ENCODE results near the gene TRAF4. TPM values are rescaled to one million over a fixed set of nuclear protein-coding genes. Genes with fewer than 3 reads are reported as not detected.

TRAF4 gene
- total RNA-seq, 1 donor from 2014 or later, result 143 TPM

- H3K9me3 ChIP-seq (ENCODE audit: insufficient read depth, low read depth, low read length), result no peaks in the 10 kb centered on the region
- peak overlapping the region; percentile 85 for H3K9ac ChIP-seq (ENCODE audit: low read length)
- H3K4me1 Mint-ChIP-seq (ENCODE audit: low read depth, unreplicated experiment), result peaks cover 33% of the 10 kb centered on the region
- H4K20me1 ChIP-seq (ENCODE audit: insufficient read depth, low read length), result peaks cover 37% of the 10 kb centered on the region
- H3K4me2 ChIP-seq (ENCODE audit: low read length), result peak overlapping the region; percentile 98
- TF ChIP-seq CTCF (IDR thresholded peaks at IDR 0.05; ENCODE audit: insufficient read depth, low read depth, low read length) (peak; percentile 88), EZH2 (IDR thresholded peaks at IDR 0.05; ENCODE audit: insufficient read depth, low read length) (no peak)
- H3K79me2 ChIP-seq (ENCODE audit: insufficient read depth, low read length), result peaks cover 21% of the 10 kb centered on the region
- peak overlapping the region; percentile 91 for H3K4me3 Mint-ChIP-seq (ENCODE audit: unreplicated experiment)
- no peaks in the 10 kb centered on the region for H3K9me3 Mint-ChIP-seq (ENCODE audit: unreplicated experiment)
- no peaks in the 10 kb centered on the region for H3K27me3 ChIP-seq (ENCODE audit: insufficient read depth, low read length)
- H2AFZ ChIP-seq (ENCODE audit: low read depth, low read length), result peak overlapping the region; percentile 73
- peaks cover 4% of the 10 kb centered on the region for H3K36me3 Mint-ChIP-seq (ENCODE audit: low read depth, unreplicated experiment)
- FAIRE-seq (no peak), DNase-seq (ENCODE audit: low read depth) (peak; percentile 83)
- H3K4me1 ChIP-seq (ENCODE audit: insufficient read depth, low read length), result peaks cover 42% of the 10 kb centered on the region
- H3K4me3 ChIP-seq (ENCODE audit: insufficient read depth, low read depth, low read length), result peak overlapping the region; percentile 67
- H3K27me3 Mint-ChIP-seq (ENCODE audit: low read depth, unreplicated experiment), result no peaks in the 10 kb centered on the region
- peaks cover 27% of the 10 kb centered on the region for H3K36me3 ChIP-seq (ENCODE audit: insufficient read depth, low read length)
- H3K27ac ChIP-seq (ENCODE audit: low read depth, low read length), result peak overlapping the region; percentile 52
- peak overlapping the region; percentile 94 for H3K27ac Mint-ChIP-seq (ENCODE audit: unreplicated experiment)
Measured at GRCh38 chr17:28726627-28727491, 17.0 kb upstream of the TRAF4 start.

GRCh38 chr17:28728364-28729200 lies 15.2 kb upstream of the TRAF4 start, which contains the start of gene NEK8:
NEK8 (plus strand) TSS chr17:28728788; CDS start chr17:28728814, 26 bp downstream.
- no peaks in the 10 kb centered on the region for H3K9me3 ChIP-seq (ENCODE audit: insufficient read depth, low read depth, low read length)
- FAIRE-seq, result no peak
- H3K36me3 Mint-ChIP-seq (ENCODE audit: low read depth, unreplicated experiment), result no peaks in the 10 kb centered on the region

More at GRCh38 chr17:28728364-28729200, 15.2 kb upstream of the TRAF4 start, which contains the start of gene NEK8:
- H3K27me3 Mint-ChIP-seq (ENCODE audit: low read depth, unreplicated experiment), result no peaks in the 10 kb centered on the region
- peak within 1 kb of the TSS; percentile 85 for H3K9ac ChIP-seq (ENCODE audit: low read length)
- no peaks in the 10 kb centered on the region for H3K27me3 ChIP-seq (ENCODE audit: insufficient read depth, low read length)
- H3K9me3 Mint-ChIP-seq (ENCODE audit: unreplicated experiment), result no peaks in the 10 kb centered on the region
- peak within 1 kb of the TSS; percentile 91 for H3K4me3 Mint-ChIP-seq (ENCODE audit: unreplicated experiment)
- H3K4me3 ChIP-seq (ENCODE audit: insufficient read depth, low read depth, low read length), result peak within 1 kb of the TSS; percentile 79
- peaks cover 5% of the 10 kb centered on the region for H3K79me2 ChIP-seq (ENCODE audit: insufficient read depth, low read length)
- peaks cover 19% of the 10 kb centered on the region for H4K20me1 ChIP-seq (ENCODE audit: insufficient read depth, low read length)
- peak within 1 kb of the TSS; percentile 77 for H2AFZ ChIP-seq (ENCODE audit: low read depth, low read length)
- H3K4me2 ChIP-seq (ENCODE audit: low read length), result peak within 1 kb of the TSS; percentile 98
- H3K36me3 ChIP-seq (ENCODE audit: insufficient read depth, low read length), result peaks cover 12% of the 10 kb centered on the region
- TF ChIP-seq EZH2 (IDR thresholded peaks at IDR 0.05; ENCODE audit: insufficient read depth, low read length) (no peak), CTCF (IDR thresholded peaks at IDR 0.05; ENCODE audit: insufficient read depth, low read depth, low read length) (no peak)
- H3K4me1 Mint-ChIP-seq (ENCODE audit: low read depth, unreplicated experiment), result peaks cover 20% of the 10 kb centered on the region
- DNase-seq (ENCODE audit: low read depth), result peak; percentile 73
- peak within 1 kb of the TSS; percentile 94 for H3K27ac Mint-ChIP-seq (ENCODE audit: unreplicated experiment)
- peak within 1 kb of the TSS; percentile 87 for H3K27ac ChIP-seq (ENCODE audit: low read depth, low read length)
- peaks cover 29% of the 10 kb centered on the region for H3K4me1 ChIP-seq (ENCODE audit: insufficient read depth, low read length)
